GM15510 (cell line): ENCODE measurements around the gene PTGR1.

Source experiments
- POLR2A ChIP-seq: IDR thresholded peaks from 3 replicates; pipeline ENCODE4 v1.6.1; 2011; ENCODE audit warnings: borderline replicate concordance; ENCODE audit not compliant: insufficient read length; ENCODE audit errors: extremely low read depth

PTGR1 gene

DNA sequence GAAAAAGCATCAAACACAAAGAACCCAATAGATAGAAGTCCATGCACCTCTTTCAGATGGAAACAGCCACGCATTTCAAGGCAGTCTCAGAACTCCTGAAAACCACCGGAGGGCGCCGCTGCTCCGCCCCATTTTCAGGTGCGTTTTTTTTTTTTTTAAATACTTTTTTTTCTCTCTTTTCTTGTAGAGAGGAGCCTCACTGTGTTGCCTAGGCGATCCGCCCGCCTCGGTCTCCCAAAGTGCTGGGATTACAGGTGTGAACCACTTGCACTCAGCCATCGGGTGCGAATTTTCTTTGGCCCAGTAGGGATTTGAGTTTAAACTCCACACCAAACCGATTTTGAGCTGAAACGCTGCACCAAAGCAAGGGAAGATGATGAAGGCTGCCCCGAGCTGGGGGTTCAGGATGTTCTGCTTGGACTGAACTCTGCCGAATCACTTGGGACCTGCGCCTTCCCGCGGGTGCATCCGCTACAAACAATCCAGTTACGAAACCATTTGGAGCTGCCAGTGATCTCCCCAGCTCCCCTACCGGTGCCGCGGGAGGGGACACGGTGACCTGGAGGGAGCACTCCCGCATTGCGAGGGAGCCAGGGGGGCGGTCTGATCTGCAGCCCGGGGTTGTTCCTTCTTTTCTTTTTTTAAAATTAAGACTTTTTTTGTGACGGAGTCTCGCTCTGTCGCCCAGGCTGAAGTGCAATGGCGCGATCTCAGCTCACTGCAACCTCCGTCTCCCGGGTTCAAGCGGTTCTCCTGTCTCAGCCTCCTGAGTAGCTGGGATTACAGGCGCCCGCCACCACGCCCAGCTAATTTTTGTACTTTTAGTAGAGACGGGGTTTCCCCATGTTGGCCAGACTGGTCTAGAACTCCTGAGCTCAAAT lies 1.4 kb downstream of the PTGR1 start:
- no peak for TF ChIP-seq POLR2A

GRCh38 chr9:111588846-111589245 lies 10.6 kb downstream of the PTGR1 start:
- no peak for TF ChIP-seq POLR2A

- TF ChIP-seq POLR2A, result no peak
These were observed 13.1 kb downstream of the PTGR1 start for GRCh38 chr9:111586378-111586777.

DNA sequence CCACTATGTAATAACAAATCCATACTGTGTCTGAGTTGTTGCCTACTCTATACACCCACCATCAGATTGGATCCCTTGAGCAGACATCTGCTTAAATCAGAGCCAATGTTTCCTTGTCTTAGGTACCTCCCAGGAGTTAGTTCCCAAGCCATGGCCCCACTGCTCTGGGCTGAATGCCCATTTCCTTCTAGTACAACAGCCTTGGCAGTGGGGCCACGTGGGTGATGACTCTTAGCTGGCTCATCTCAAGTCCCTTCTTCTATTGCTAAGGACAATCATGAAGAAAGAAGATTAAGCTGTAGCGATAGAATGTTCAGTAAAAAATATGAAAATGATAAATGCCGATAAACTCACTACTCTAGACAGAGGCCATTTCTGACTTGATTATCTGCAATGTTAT lies 16.6 kb downstream of the PTGR1 start:
- no peak for TF ChIP-seq POLR2A

- TF ChIP-seq POLR2A, result no peak
These were observed 26.4 kb downstream of the PTGR1 start for GRCh38 chr9:111572950-111573604.

GRCh38 chr9:111566234-111566633 lies 33.2 kb downstream of the PTGR1 start:
- TF ChIP-seq POLR2A, result no peak

DNA sequence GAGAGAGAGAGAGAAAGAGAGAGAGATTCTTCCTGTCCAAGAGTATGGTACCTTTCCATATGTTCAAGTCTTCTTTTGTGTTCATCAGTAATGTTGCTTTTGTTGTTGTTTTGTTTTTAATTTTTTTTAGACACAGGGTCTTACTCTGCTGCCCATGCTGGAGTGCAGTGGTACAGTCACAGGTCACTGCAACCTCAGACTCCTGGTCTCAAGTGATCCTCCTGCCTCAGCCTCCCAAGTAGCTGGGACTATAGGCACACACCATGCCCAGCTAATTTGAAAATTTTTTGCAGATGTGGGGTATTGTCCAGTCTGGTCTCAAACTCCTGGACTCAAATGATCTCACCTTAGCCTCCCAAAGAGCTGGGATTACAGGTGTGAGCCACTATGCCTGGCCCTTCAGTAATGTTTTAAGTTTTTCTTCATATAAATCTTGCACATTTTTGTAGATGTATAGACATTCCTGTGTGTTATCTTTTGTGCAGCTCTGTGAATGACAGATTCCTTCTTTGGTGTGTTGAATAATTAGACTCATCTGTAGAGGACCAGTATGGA lies 38.2 kb downstream of the PTGR1 start:
- no peak for TF ChIP-seq POLR2A

- no peak for TF ChIP-seq POLR2A
These were observed 40.3 kb downstream of the PTGR1 start for GRCh38 chr9:111559000-111559610.

- TF ChIP-seq POLR2A, result no peak
These were observed 50.8 kb downstream of the PTGR1 start for GRCh38 chr9:111548623-111549022.

GRCh38 chr9:111542497-111543254 lies 56.8 kb downstream of the PTGR1 start:
- no peak for TF ChIP-seq POLR2A

DNA sequence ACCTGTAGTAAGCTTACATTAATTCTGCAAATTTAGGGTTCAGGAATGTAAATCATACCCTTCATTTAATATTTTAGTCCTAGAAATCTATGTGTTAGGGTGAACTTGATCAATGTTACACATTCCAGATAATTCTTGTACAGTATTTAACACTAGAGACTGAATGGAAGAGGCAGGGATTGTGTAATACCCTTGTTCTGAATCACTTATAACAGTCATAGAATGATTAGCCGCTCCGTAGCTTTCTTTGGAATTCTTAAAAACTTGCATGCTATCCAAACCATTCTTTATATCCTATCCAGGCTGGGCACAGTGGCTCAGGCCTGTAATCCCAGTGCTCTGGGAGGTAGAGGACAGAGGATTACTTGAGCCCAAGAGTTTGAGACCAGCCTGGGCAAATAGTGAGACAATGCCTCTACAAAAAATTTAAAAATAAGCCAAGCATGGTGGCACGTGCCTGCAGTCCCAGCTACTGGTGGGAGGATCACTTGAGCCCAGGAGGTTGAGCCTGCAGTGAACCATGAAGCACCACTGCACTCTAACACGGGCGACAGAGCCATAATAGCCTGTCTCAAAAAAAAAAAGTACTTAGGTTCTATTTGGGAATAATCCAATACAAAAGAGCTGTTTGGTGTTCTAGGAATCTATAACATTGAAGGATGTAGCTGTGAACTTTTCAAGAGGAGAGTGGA lies 66.2 kb downstream of the PTGR1 start:
- TF ChIP-seq POLR2A, result no peak

DNA sequence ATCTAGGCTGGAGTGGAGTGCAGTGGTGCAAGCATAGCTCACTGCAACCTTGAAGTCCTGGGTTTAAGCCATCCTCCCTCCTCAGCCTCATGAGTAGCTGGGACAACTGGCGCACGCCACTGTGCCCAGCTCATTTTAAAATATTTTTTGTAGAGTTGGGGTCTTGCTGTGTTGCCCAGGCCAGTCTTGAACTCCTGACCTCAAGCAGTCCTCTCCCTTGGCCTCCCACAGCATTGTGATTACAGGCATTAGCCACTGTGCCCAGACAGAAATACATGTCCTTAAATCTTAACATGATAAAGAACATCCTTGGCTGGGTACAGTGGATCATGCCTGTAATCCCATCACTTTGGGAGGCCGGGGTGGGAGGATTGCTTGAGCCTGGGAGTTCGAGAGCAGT lies 67.7 kb downstream of the PTGR1 start:
- no peak for TF ChIP-seq POLR2A

DNA sequence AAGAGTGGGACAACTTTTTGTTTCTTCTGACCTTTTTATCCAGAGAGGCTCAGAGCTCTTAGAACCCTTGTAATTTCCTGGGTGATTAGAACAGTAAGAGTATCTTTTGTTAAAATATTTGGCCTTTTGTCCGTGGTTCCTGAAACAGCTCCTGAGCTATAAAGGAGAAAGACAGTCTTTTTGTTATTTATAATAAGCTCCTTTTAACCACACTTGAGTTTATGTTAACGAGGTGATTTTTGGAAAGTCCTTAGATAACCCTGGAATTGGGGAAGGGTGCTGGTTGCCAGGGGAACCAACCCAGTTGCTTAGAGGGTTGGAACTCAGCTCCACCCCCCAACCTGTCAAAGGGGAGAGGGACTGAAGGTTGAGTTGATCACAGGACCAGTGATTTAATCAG lies 69.7 kb downstream of the PTGR1 start:
- no peak for TF ChIP-seq POLR2A

- no peak for TF ChIP-seq POLR2A
These were observed 72.1 kb downstream of the PTGR1 start for GRCh38 chr9:111527347-111527746.
